Fibroblast of mammary gland (primary cell): ENCODE results near the gene HMCN1.
A peak's percentile ranks its signal among the peaks of the same experiment; 100 is the strongest.

Source experiments
- DNase-seq: peaks from one replicate; pipeline ENCODE4 v3.0.0-alpha.2; 2010; ENCODE audit warnings: low read depth
- H3K4me3 ChIP-seq: 2 replicates; pipeline ENCODE4 v1.5.1; 2011; ENCODE audit warnings: low read depth, mild to moderate bottlenecking, low read length, moderate library complexity; ENCODE audit not compliant: control insufficient read depth
- TF ChIP-seq, protein P1 (sequence below): conservative IDR thresholded peaks from 2 replicates; pipeline ENCODE4 v1.5.1; 2011; ENCODE audit warnings: low read depth, low read length, inconsistent platforms; ENCODE audit not compliant: control insufficient read depth, insufficient read depth

HMCN1 gene

DNA sequence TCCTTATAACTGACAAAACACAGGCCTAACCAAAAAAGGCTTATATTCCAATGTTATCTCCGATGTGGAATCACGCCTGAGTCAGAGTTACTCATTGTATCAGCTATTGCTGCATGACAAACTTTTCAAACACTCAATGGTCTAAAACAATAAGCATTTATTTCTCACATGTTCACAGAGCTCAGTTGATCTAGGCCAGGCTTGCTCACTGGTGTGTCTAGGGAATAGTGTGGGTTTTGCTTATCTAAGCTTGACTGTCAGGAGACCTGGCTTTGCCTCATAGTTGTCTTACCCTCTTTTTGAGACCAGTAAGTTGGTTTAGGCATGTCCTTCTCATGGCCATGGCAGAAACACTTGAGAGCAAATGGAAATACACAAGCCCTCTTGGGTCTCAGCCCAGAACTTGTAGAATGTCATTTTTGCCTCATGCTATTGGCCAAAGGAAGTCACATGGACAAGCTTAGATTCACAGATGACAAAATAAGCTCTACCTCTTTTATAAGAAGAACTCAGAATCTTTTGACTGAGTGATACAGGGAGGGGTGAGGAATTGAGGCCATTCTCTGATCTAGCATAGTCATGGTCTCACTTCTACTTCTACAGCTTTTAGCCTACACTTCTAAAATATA, 130.8 kb downstream of the HMCN1 start:
- no peak overlapping the region for H3K4me3 ChIP-seq
- TF ChIP-seq, protein P1, sequence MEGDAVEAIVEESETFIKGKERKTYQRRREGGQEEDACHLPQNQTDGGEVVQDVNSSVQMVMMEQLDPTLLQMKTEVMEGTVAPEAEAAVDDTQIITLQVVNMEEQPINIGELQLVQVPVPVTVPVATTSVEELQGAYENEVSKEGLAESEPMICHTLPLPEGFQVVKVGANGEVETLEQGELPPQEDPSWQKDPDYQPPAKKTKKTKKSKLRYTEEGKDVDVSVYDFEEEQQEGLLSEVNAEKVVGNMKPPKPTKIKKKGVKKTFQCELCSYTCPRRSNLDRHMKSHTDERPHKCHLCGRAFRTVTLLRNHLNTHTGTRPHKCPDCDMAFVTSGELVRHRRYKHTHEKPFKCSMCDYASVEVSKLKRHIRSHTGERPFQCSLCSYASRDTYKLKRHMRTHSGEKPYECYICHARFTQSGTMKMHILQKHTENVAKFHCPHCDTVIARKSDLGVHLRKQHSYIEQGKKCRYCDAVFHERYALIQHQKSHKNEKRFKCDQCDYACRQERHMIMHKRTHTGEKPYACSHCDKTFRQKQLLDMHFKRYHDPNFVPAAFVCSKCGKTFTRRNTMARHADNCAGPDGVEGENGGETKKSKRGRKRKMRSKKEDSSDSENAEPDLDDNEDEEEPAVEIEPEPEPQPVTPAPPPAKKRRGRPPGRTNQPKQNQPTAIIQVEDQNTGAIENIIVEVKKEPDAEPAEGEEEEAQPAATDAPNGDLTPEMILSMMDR = no peak
- DNase-seq = peak; percentile 99

DNA sequence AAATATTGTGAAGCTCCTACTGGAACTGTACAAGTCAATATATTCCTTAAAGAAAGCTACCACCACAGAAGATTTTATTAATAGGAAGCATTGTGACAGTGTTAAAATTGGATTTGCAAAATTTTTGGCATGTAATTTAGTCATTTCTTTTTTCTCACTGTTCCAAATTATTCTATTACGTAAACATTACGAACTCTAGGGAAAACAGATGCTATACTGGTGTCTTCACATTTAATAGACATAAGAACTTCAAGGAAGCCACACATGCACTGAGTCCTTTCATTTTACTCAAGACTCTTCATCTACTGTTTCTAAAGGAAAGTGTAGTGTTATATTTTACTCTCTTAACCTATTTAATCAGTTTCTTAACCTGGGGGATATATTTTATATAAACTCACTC, 135.4 kb downstream of the HMCN1 start:
- TF ChIP-seq, protein P1 = no peak
- no peak overlapping the region for H3K4me3 ChIP-seq
- peak; percentile 37 for DNase-seq

DNA sequence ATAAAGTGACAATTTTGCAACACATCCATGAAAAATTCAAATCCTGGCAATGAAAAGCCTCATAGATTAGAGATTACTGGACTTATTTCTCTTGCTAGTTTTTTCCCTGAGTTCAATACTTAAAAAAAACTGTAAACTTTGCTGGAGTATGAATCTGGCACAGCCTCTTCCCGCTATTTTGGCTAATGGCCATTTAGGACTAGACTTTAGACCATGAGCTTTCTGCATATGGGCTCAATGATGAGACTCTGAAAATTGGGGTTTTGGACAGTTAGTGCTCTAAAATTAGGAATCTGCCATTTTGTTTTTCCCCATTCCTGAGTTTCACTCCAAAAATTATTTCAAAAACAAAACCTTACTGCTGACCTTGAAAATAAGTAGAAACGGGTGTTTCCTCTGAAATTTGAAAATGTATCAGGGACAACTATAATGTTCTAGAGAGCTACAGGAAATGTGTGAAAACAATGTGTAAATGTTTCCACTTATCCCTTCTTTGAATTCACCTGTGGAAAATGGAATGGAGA, 137.5 kb downstream of the HMCN1 start:
- no peak for DNase-seq
- TF ChIP-seq, protein P1 = no peak
- H3K4me3 ChIP-seq = no peak overlapping the region

DNA sequence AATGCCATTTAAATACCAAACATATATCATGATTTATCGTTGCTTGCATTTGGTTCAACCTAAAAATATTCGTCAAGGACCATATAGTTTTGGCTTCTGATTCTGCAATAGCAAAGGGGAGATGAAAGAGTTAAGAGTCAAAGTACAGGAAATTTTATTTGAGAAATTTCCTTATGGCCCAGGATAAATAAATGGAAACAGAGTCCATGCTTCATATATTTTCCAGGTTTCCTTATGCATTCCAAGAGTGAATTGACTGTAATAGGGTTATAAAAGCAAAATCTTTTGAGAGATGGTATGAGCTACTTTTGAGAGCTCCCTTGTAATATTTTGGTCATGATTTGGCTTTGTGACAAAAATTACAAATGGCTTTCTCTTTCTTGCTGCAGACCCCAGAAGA, 140.1 kb downstream of the HMCN1 start:
- H3K4me3 ChIP-seq = no peak overlapping the region
- TF ChIP-seq, protein P1 = no peak
- no peak for DNase-seq

DNA sequence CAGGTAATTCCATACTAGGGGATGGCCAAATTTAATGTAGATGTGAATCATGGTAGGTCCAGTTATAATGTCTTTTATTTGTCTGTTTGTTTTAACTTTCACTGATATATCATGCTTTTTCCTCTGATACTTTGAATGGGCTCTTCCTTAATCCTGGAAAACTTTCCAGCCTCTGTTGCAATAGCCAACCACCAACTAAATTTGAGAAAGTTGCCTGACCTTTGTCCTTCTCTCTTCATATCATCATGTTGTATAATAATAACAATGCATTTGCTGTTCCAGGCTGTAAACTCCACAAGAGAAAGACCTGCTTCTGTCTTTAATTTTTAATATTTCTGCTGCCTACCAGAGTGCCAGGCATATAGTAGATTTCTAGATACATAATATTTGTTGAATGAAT, 146.1 kb downstream of the HMCN1 start:
- no peak for DNase-seq
- no peak overlapping the region for H3K4me3 ChIP-seq
- TF ChIP-seq, protein P1 = no peak

DNA sequence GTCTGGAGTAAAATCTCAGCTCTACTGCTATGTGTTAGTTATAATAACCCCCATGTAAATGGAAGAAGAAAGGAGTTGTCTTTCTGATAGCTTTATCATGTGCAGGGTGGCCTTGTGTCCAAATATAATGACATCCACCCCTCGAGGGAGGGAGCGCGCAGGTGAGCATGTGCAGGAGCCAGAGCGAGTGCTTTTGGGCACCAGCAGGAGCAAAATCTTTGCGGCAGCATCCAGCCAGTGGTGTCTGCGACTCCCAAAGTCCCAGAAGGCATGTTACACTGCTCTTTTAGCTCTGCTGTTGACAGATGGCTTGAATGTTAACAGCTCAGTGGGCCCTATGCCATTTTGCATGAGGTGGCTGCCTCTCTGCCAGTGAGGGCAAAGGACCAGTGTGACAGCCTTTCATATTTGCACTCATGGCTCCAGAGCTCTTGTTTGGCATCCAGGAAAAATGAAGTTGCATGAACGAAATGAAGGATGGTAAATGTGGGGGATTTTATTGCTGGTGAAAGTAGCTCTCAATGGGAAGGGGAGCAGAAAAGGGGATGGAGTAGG, 146.7 kb downstream of the HMCN1 start:
- no peak for DNase-seq
- TF ChIP-seq, protein P1 = no peak
- H3K4me3 ChIP-seq = no peak overlapping the region
